Activated T-helper 1 cell treated with Interleukin-2 at 50 U/mL for 16 hours (primary cell): ENCODE results near the gene DUSP18.
"Not testable (repeated sequence)": the region's sequence is repeated elsewhere in the genome, so short reads cannot be mapped to it uniquely, and the experiment has no call there.

ENCODE experiments used
- DNase-seq: peaks from one replicate; pipeline ENCODE4 v3.0.0-alpha.2; 2020; ENCODE audit warnings: low read depth

The DUSP18 gene

DNA sequence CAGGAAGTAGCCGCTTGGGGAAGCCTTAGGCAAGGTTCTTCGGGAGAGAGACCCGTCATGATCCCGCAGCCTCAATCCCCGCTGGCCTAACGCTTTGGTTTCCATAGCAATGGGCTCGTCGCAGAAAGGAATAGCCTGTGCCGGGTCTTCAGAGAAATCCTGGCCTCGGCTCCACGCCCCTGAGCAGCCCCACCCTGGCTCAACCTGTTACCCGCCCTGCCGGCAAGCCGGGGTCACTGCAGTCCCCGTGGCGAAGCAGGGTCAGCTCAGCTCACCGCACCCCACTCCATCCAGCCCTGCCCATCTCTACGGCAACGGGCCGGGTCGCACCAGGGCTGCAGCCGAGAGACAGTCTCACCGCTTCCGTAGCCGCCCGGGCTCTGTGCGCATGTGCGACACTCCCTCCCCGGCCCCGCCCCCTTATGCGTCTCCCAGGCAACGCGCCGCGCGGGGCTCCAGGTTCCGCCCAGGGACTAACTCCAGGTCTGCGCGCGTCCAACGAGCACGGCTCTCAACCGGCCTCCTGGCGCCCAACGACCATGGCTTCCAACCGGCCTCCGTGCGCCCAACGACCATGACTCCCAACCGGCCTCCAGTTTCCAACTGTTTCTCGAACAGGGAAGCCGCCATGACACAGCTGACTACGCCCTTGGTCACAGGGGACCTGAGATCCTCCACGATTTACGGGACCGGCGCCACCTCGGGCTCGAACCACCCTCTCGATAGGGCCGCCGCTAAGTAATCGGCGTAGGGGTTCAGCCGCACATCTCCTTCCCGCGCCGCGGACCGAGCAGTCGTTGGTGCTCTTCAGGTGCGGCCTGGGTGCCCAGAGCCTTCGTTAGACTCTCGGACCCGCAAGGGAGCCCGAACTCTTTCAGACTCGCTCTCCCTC lies at the start of gene DUSP18:
Gene DUSP18, minus strand, starts transcription at position 382 of the 892 bp plus-strand sequence. CDS start 3,872 bp downstream, outside the sequence.
- peak; percentile 92 for DNase-seq

DNA sequence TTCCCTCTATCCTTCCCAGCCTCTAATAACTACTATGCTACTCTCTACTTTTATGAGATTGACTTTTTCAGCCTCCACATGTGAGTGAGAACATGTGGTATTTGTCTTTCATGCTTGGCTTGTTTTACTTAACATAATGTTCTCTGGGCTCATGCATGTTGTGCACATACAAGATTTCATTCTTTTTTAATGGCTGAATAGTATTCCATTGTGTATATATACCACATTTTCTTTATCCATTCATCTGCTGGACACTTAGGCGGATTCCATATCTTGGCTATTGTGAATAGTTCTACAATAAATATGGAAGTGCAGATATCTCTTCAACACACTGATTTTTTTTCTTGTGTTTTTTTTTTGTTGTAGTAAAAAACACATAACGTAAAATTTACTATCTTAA lies 46.4 kb upstream of the DUSP18 start:
- no peak for DNase-seq

DNA sequence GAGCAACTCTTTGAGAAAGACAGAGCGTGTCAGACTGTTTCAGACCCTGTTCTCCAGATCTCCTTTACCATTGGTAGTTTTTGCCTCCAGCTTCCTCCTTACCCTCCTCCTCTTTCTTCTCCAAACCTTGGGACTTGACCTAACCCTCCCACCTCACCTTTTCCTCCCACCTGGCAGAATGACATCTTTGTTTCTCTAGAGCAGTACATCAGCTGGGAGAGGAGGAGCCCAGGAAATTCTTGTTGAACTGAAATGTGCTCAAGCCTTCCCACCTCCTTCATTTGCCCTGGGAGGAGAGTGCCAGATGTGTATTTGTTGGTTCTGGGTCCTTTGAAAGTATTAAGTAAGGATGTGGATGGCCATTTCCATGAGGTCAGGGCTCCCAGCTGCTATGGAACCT lies 44.4 kb upstream of the DUSP18 start:
- DNase-seq, result no peak

DNA sequence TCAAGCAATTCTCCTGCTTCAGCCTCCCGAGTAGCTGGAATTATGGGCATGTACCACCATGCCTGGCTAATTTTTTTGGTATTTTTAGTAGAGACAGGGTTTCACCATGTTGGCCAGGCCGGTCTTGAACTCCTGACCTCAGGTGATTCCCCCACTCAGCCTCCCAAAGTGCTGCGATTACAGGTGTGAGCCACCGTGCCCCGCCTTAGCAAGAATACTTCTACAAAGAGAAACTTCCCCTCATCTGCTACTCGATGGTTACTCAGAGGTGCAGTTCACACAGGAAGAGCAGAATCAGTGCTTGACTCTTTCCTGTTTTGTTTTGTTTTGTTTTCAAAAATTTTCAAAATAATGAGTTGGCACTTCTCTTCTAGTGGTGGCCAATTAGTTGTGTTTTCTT lies 42.3 kb upstream of the DUSP18 start:
- DNase-seq, result not testable (repeated sequence)

DNA sequence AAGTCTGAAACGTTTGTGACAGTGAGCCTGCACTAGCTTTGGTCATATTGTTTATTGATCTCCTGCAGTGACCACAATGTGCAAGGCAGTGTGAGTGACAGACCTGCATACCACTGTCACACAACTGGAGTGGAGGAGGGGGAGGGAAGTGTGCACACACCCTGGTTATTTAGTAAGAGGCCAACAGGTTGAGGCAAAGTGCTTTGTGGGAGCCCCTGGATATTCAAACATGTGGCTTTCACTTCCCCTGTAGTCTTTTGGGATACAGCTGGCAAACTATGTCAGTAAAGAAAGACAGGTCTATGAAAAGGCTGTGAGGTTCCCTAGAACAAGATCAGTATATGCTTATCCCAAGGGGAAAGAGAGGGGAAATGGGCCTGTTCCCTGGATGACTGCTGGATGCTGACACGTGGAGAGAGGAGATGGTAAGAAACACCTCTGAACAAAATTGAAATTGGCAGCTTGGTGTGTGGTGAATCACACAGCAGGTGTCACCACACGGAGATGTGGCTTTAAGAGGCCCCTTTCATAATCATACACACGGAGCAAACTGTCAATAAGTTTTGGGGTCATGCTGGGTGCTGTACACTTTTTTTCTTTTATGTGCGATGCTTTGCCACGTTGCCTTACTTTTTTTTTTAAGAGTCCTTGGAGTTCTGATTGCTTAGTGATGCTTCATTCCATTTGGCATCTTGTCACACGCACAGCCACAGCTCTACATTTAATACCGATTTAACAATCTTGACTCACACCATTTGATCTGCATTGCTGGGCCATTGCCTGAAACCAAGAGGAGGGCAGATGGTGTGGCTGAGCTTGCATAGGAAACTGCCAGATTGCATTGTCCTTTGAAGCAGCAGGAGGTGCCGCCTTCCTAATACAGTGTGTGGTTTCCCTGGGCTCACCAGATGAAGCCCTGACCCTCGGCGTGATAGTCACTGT lies 38.3 kb upstream of the DUSP18 start:
- no peak for DNase-seq

DNA sequence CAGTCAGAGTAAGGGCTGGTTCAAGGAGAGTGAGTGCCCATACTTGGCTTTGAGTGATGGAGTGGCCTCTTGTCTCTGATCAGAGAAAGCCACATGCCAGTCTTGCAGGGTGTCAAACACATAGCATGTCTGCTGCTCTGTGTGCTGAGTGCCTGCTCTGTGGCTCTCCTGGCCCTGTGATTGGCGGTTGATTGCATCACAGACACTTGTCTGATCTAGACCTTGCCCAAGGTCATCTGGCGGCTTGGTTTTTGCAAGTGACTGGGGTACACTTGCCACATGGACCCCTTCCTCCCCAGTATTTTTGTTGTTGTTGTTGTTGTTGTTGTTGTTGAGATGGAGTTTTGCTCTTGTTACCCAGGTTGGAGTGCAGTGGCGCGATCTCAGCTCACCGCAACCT lies 37.3 kb upstream of the DUSP18 start:
- no peak for DNase-seq

DNA sequence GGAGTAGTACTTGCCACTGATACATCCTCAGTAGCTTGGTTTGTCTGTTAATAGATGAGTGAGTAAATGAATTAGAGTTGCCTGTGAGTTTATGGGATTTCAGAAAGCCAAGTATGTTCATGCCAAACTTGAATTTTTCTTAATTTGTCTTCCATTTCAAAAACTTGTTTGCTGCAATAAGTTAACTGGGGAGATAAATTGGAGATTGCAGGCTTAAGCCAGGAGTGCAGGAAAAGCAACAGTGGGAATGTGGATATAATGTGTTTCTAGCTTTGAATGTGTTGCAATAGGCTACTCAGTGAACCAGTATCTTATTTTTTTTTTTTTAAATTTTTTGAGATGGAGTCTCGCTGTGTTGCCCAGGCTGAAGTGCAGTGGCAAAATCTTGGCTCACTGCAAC lies 35.2 kb upstream of the DUSP18 start:
- no peak for DNase-seq

DNA sequence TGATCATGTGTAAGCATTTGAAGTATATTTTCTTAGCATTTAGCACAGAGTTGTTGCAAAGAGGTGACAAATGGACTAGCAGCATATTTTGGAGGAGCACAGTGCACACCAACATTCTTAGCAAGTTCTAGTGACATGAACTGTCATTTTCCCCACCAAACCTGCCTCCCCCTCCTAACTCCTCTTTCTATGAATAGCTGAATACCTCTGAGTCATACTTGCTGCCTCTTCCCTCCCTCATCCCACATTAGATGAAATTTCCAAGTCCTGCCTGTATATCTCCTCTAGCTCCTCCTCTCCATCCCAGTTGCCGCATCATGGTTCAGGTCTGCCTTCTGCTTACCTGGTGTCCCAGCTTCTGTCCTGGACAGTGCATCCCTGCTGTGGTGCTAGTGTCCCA lies 34.2 kb upstream of the DUSP18 start:
- DNase-seq, result no peak

DNA sequence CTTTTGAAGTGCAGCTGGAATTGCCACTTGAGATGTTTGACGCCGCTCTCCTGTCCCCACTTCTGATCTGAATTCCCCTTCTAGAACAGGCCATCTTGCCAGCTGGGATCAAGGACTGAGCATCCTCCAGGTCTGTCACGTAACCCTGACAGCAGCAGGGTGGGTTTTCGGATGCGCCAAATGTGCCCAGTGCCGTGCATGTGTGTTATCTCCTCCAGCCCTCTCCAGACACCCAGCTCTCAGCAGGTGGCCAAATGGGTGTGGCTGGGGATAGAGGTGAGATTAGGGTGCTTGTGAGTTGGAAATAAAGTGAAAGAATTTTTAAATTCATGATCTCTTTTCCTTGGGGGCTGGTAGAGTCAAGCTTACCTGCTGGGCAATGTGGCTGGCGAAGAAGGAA lies 30.3 kb upstream of the DUSP18 start:
- no peak for DNase-seq

DNA sequence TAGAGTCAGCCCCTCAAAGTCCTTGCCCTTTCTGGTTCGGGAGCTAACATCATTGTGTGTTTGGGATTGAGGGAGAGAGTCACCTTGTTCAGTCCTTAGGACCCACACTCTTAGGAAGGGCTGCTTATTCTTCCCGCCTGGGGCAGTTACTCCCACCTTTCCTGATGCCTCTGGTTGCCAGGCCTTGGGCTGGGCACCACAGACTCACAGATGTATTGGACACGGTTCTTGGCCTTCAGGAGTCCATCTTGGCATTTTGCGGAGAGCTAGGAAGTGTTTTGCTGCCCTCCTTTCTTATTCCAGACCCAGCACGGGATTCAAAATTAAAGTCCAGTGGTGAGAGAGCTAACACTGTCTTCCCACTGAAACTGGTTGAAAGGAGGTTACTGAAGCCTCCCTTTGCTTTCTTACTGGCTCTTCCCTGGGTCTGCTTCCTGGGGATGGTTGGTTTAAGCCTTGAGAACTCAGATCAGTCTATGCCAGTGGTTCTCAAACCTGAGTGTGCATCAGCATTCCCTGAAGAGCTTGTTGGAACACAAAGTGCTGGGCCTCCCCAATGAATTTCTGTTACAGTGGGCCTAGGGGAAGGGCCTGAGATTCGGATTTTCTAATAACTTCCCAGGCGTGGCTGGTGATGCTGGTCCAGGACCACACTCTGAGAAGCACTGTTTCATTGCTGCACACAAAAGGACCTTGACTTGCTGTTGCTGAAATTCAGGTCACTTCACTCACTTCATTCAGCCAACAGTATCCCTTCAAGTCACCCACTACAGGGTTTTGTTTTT lies 28.4 kb upstream of the DUSP18 start:
- DNase-seq, result no peak

DNA sequence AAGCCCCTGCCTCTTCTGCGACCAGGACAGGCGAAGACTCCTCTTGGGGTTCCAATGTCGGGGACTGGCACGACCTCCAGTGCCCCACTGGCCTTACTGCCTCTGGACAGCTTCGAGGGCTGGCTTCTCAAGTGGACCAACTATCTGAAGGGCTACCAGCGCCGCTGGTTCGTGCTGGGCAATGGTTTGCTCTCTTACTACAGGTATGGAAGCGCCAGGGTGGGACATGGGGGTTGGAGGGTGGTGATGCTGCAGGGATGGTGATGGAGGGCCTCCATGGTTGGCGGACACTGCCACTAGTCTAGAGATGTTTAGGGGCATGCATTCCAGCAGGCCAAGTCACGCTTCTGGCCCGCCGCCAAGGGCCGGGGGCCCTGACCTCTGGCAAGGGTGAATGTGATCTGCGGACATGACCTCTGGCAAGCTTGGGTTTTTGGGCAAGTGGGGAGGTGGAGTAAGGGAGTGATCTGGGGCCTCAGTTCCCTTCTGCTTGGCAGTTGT lies 27.7 kb upstream of the DUSP18 start:
- DNase-seq, result no peak

DNA sequence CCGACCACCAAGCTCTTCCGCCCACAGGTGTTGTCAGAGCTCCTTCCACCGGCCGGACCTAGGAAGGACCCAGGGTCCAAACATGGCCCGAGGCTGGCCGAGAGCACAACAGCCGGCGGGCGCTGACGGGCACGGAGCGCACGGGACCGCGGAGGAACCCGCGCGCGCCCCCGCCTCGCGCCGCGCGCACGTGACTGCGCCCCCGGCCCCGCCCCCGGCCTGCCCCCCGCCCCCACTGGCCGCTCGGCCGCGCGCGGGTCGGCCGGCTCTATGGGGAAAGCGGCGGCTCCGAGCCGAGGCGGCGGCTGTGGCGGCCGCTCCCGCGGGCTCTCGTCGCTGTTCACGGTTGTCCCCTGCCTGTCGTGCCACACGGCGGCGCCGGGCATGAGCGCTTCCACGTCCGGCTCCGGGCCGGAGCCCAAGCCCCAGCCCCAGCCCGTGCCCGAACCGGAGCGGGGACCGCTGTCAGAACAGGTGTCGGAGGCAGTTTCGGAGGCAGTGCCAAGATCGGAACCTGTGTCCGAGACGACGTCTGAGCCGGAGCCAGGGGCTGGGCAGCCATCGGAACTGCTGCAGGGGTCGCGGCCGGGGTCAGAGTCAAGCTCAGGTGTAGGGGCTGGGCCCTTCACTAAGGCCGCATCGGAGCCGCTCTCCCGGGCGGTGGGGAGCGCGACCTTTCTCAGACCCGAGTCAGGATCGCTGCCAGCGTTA lies 27.1 kb upstream of the DUSP18 start, which contains the start of gene OSBP2:
Gene OSBP2, plus strand, starts transcription at position 235 of the 711 bp plus-strand sequence. Its CDS starts 36 bp downstream, at position 271.
- peak; percentile 14 for DNase-seq

DNA sequence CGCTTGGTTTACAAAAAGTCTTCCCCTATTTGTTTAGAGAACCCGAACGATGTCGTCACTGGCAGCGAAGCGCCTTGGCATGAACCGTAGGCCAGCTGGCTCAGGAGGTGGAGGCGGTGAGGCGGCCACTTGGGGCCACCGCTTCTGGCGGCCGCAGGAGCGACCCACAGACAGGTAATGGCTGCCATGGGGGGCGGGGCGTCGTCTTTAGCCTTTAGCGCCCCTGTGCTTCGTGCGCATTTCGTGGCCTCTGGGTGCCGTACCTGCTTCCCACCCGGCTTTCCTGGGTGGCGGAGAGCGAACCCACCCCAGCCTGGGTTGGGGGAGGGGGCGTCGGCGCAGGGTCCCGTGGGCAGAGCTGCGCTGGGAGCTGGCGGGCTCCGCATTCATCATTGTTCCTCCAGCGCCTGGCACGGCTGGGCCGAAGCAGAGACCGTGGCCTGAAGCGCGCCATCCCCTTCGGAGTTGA lies 26.5 kb upstream of the DUSP18 start:
- DNase-seq, result peak; percentile 35

DNA sequence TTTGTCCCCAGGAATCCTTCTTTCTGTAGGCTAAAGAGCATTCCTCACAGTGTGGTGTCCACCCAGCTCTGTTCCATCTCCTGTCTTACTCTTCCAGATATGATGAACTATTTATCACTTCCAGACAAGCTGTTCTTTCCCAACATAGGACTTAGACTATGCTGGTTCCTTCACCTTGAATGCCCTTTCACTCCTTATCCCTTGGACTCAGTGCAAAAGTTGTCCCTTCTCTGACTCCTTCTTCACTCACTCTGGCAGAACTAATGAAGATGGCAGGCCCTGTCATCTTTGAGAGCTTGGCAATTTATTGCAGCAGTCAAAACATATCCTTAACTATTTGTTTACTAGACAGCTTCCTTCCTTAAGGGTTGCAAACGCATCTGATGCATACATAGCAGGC lies 23.5 kb upstream of the DUSP18 start:
- no peak for DNase-seq

DNA sequence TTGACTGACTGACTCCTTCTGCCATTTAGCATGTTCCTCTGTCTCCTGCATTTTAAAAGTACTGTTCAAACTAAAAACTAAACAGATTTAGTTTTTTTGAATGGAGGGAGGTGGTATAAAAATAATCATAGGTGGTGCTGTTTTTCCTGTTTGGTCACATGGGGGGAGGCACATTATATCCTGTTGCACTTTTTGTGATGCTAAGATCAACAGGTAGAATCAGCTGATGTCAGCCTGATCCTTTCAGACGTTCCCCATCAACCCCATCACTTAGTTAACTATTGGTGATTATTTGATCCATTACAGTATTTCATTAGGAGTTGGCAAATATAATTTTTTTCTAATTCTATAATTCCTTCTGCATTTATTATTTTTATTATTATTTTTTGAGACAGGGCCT lies 21.9 kb upstream of the DUSP18 start:
- DNase-seq, result no peak

DNA sequence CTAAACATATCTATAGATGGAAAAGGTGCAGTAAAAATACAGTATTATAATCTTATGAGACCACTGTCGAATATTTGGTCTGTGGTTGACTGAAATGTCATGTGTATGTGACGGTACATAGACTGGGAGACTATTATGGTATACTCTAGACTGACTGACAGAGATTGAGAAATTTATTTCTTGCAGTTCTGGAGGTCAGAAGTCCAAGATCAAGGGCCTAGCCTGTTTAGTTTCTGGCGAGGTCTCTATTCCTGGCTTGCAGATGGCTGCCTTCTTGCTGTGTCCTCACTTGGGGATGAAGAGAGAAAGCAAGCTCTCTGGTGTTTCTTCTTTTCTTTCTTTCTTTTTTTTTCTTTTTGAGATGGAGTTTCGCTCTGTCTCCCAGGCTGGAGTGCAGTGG lies 19.7 kb upstream of the DUSP18 start:
- no peak for DNase-seq

DNA sequence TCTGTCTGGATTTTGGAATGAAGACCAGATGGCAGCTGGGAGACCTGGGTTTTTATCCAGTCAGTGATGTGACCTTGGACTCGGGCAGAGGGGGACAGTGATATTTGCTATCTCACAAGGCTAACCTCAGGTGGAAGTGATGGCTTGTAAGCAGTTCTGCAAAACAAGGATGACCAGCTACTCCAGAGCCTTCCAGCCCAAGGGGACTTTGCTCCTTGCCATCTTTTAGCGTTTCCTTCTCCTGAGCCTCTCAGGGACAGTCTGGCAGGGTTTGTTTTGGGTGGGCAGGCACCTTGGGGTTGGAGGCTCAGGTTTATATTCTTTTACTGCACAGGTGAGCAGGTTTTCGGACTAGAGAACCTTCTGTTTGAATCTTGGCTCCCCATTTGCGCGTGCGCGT lies 17.5 kb upstream of the DUSP18 start:
- DNase-seq, result no peak

DNA sequence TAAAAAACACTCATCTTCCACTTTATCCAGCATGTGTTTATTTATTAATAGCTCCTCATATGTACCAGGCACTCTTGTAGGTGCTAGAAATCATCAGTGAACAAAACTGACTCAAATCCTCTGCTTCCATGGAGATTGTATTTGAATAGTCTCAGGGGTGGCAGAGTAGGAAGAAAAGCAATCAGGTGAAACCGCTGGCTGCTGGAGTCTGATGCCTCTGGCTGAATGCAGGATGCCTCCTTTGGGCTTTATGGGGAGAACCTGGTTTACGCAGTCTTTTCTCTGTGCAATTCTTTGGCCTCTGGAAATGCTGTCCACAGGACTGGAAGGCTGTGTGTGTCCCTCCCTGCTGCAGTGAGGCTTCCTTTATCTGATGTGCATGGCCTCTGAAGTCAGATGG lies 14.2 kb upstream of the DUSP18 start:
- no peak for DNase-seq

DNA sequence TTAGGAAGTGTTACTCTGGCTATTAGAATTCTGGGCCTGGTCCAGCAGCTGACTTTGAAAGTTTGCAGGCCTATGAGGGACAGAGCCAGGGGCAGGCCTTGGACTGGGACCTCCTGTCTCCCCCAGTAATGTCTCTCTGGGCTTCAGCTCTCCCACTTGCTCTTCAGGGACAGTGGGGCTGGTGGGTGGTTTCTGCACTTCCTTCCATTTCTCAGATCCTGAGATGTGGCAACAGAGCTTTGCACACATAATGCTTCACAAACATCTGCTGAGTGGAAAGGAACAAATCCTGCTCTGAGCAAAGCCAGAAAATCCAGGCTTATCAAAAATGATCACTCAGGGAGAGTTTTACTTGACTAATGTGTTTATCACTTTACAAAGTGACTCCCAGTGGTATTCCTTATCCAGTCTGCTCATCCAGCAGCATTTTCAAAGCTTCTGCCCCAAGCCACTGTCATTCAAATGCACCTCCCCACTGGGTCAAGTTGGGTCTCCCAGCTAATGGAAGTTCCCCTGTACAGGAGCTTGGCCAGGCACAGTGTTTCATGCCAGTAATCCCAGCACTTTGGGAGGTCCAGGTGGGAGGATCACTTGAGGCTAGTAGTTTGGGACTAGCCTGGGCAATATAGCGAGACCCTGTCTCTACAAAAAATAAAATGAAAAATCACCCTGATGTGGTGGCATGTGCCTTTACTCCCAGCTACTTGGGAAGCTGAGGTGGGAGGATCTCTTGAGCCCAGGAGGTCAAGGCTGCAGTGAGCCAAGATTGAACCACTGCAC lies 13.5 kb upstream of the DUSP18 start:
- DNase-seq, result no peak
